Stimulated activated CD8-positive, alpha-beta memory T cell treated with anti-CD3 and anti-CD28 coated beads, Interleukin-15, amount 100 ng/mL, for 48 hours (primary cell): Measurements from ENCODE around the gene SLFN5.
"Not testable (repeated sequence)": the region's sequence is repeated elsewhere in the genome, so short reads cannot be mapped to it uniquely, and the experiment has no call there.

Experiments
- DNase-seq, 2 donors: peaks; one replicate each; pipeline ENCODE4 v3.0.0-alpha.2; 2020; ENCODE audit warnings: low read depth in 2 of 2

The SLFN5 gene

GRCh38 chr17:35291802-35292201 is 48.9 kb downstream of the SLFN5 start:
- DNase-seq = no peak

- no peak for DNase-seq
Observed at GRCh38 chr17:35293151-35293847, 50.4 kb downstream of the SLFN5 start.

GRCh38 chr17:35294756-35295155 is 51.9 kb downstream of the SLFN5 start:
- no peak for DNase-seq

- no peak for DNase-seq
Observed at GRCh38 chr17:35295686-35296085, 52.8 kb downstream of the SLFN5 start.

- DNase-seq = no peak
Observed at GRCh38 chr17:35297666-35298065, 54.8 kb downstream of the SLFN5 start.

- no peak for DNase-seq
Observed at GRCh38 chr17:35298639-35299038, 55.8 kb downstream of the SLFN5 start.

GRCh38 chr17:35299135-35299534 is 56.3 kb downstream of the SLFN5 start:
- no peak for DNase-seq

GRCh38 chr17:35309345-35309744 is 66.5 kb downstream of the SLFN5 start:
- DNase-seq = not testable (repeated sequence)

GRCh38 chr17:35312346-35312745 is 69.5 kb downstream of the SLFN5 start:
- DNase-seq = no peak

- DNase-seq = peak; percentile 70 to 78
Observed at GRCh38 chr17:35312790-35313711, 70.2 kb downstream of the SLFN5 start.

GRCh38 chr17:35313875-35314409 is 71.1 kb downstream of the SLFN5 start:
- peak in 1 of 2 donors; percentile 6 for DNase-seq

- no peak for DNase-seq
Observed at GRCh38 chr17:35314415-35315216, 71.7 kb downstream of the SLFN5 start.

- DNase-seq = no peak
Observed at GRCh38 chr17:35315283-35315682, 72.4 kb downstream of the SLFN5 start.

- no peak for DNase-seq
Observed at GRCh38 chr17:35315971-35316370, 73.1 kb downstream of the SLFN5 start.

GRCh38 chr17:35322749-35323148 is 79.9 kb downstream of the SLFN5 start:
- no peak for DNase-seq
